ENCODE data around the gene DEFB129.

DEFB129 gene

DNA sequence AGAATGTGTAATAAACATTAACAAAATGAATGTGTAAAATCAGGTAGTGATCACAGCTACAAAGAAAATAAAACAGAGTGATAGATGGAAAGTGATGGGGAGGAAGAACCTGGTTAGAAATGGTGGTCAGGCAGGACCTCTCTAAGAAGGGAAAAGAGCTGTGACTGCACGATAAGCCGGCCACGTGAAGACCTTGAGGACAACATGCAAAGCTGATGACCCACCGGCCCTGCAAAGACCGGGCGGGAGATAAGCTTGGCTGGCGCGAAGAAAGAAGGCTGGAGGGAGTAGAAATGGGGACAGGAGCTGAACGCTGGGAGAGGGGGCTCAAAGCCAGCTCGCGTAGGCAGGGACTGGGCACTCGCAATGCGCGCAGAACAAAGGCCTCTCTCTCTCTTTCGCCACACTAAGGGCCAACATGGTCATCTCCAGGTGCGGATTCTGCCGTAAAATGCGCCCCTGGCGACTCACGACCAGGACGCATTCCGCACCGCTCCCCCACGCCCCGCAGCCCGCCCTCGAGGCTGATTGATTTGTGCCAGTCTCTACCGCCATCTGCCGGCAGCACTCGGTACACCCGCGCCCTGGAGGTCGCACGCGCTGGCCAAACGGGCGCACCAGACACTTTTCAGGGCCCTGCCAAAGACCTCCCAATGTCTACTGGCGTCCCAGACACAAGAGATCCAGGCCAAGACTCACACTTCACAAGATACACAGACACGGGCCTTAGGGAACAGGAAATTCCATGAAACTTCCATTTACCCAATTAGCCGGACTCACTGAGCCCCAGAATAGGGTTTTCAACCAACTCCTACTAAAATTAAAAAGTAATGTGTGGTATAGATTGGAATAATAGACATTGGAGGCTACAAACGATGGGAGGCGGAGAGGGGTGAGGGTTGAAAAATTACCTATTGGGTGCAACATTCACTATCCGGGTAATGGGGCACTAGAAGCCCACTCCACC is 39.8 kb downstream of the DEFB129 start:
- no peaks in the 10 kb centered on the region for H3K36me3 Mint-ChIP-seq (ENCODE audit: low read depth)
- no peaks in the 10 kb centered on the region for H3K9me3 Mint-ChIP-seq
- H3K27ac Mint-ChIP-seq, result no peak overlapping the region
- H3K4me1 Mint-ChIP-seq (ENCODE audit: low read depth), result peaks cover 10% of the 10 kb centered on the region
- H3K4me3 Mint-ChIP-seq, result peak overlapping the region; percentile 80
- H3K27me3 Mint-ChIP-seq (ENCODE audit: low read depth), result peaks cover 13% of the 10 kb centered on the region

- Mint-ChIP-seq H3K4me3 (no peak overlapping the region), H3K9me3 (no peaks in the 10 kb centered on the region), H3K4me1 (ENCODE audit: low read depth) (peaks cover 10% of the 10 kb centered on the region), H3K36me3 (ENCODE audit: low read depth) (no peaks in the 10 kb centered on the region), H3K27ac (no peak overlapping the region), H3K27me3 (ENCODE audit: low read depth) (peaks cover 9% of the 10 kb centered on the region)
These were observed 43.5 kb downstream of the DEFB129 start for GRCh38 chr20:270517-270916.

- Mint-ChIP-seq H3K27ac (no peak overlapping the region), H3K4me1 (ENCODE audit: low read depth) (peaks cover 10% of the 10 kb centered on the region), H3K36me3 (ENCODE audit: low read depth) (peaks cover 3% of the 10 kb centered on the region), H3K27me3 (ENCODE audit: low read depth) (peaks cover 9% of the 10 kb centered on the region), H3K9me3 (no peaks in the 10 kb centered on the region), H3K4me3 (no peak overlapping the region)
These were observed 44.0 kb downstream of the DEFB129 start for GRCh38 chr20:271069-271468.

- Mint-ChIP-seq H3K4me1 (ENCODE audit: low read depth) (peaks cover 7% of the 10 kb centered on the region), H3K27me3 (ENCODE audit: low read depth) (peaks cover 4% of the 10 kb centered on the region), H3K36me3 (ENCODE audit: low read depth) (peaks cover 5% of the 10 kb centered on the region), H3K27ac (no peak overlapping the region), H3K4me3 (no peak overlapping the region), H3K9me3 (no peaks in the 10 kb centered on the region)
These were observed 44.5 kb downstream of the DEFB129 start for GRCh38 chr20:271528-271927.

GRCh38 chr20:272718-273117 is 45.7 kb downstream of the DEFB129 start:
- no peaks in the 10 kb centered on the region for H3K4me1 Mint-ChIP-seq (ENCODE audit: low read depth)
- H3K4me3 Mint-ChIP-seq, result no peak overlapping the region
- no peaks in the 10 kb centered on the region for H3K9me3 Mint-ChIP-seq
- H3K27me3 Mint-ChIP-seq (ENCODE audit: low read depth), result no peaks in the 10 kb centered on the region
- no peak overlapping the region for H3K27ac Mint-ChIP-seq
- H3K36me3 Mint-ChIP-seq (ENCODE audit: low read depth), result peaks cover 5% of the 10 kb centered on the region

GRCh38 chr20:273884-274283 is 46.8 kb downstream of the DEFB129 start:
- no peaks in the 10 kb centered on the region for H3K9me3 Mint-ChIP-seq
- no peaks in the 10 kb centered on the region for H3K4me1 Mint-ChIP-seq (ENCODE audit: low read depth)
- H3K36me3 Mint-ChIP-seq (ENCODE audit: low read depth), result peaks cover 8% of the 10 kb centered on the region
- H3K4me3 Mint-ChIP-seq, result no peak overlapping the region
- no peak overlapping the region for H3K27ac Mint-ChIP-seq
- no peaks in the 10 kb centered on the region for H3K27me3 Mint-ChIP-seq (ENCODE audit: low read depth)

GRCh38 chr20:275791-276190 is 48.7 kb downstream of the DEFB129 start:
- no peaks in the 10 kb centered on the region for H3K9me3 Mint-ChIP-seq
- H3K4me3 Mint-ChIP-seq, result no peak overlapping the region
- peaks cover 8% of the 10 kb centered on the region for H3K36me3 Mint-ChIP-seq (ENCODE audit: low read depth)
- no peaks in the 10 kb centered on the region for H3K27me3 Mint-ChIP-seq (ENCODE audit: low read depth)
- no peaks in the 10 kb centered on the region for H3K4me1 Mint-ChIP-seq (ENCODE audit: low read depth)
- no peak overlapping the region for H3K27ac Mint-ChIP-seq

- Mint-ChIP-seq H3K4me1 (ENCODE audit: low read depth) (no peaks in the 10 kb centered on the region), H3K4me3 (no peak overlapping the region), H3K27me3 (ENCODE audit: low read depth) (no peaks in the 10 kb centered on the region), H3K36me3 (ENCODE audit: low read depth) (peaks cover 10% of the 10 kb centered on the region), H3K27ac (no peak overlapping the region), H3K9me3 (no peaks in the 10 kb centered on the region)
These were observed 49.8 kb downstream of the DEFB129 start for GRCh38 chr20:276620-277495.

GRCh38 chr20:277496-277781 is 50.4 kb downstream of the DEFB129 start:
- Mint-ChIP-seq H3K27ac (no peak overlapping the region), H3K27me3 (ENCODE audit: low read depth) (no peaks in the 10 kb centered on the region), H3K4me1 (ENCODE audit: low read depth) (no peaks in the 10 kb centered on the region), H3K4me3 (no peak overlapping the region), H3K36me3 (ENCODE audit: low read depth) (peaks cover 10% of the 10 kb centered on the region), H3K9me3 (no peaks in the 10 kb centered on the region)

GRCh38 chr20:278181-278580 is 51.1 kb downstream of the DEFB129 start:
- no peaks in the 10 kb centered on the region for H3K4me1 Mint-ChIP-seq (ENCODE audit: low read depth)
- no peaks in the 10 kb centered on the region for H3K9me3 Mint-ChIP-seq
- no peak overlapping the region for H3K27ac Mint-ChIP-seq
- H3K36me3 Mint-ChIP-seq (ENCODE audit: low read depth), result peaks cover 10% of the 10 kb centered on the region
- no peaks in the 10 kb centered on the region for H3K27me3 Mint-ChIP-seq (ENCODE audit: low read depth)
- no peak overlapping the region for H3K4me3 Mint-ChIP-seq

- Mint-ChIP-seq H3K36me3 (ENCODE audit: low read depth) (peaks cover 10% of the 10 kb centered on the region), H3K27ac (no peak overlapping the region), H3K4me3 (no peak overlapping the region), H3K9me3 (no peaks in the 10 kb centered on the region), H3K27me3 (ENCODE audit: low read depth) (no peaks in the 10 kb centered on the region), H3K4me1 (ENCODE audit: low read depth) (no peaks in the 10 kb centered on the region)
These were observed 51.8 kb downstream of the DEFB129 start for GRCh38 chr20:278607-279571.

Data from T-helper 1 cell treated with Interleukin-12 subunit alpha and Interleukin-12 subunit beta and Interleukin-4 antibody, amounts not matched to agents 30 μg/mL and 1 μg/mL, for 36 hours (primary cell).